Stimulated activated CD4-positive, alpha-beta T cell treated with anti-CD3 and anti-CD28 coated beads, Interleukin-2, amount 100 ng/mL, for 4 hours (primary cell): ENCODE data around the gene IKZF3.
"Not testable (repeated sequence)": the region's sequence is repeated elsewhere in the genome, so short reads cannot be mapped to it uniquely, and the experiment has no call there.

ENCODE experiments used
- DNase-seq: peaks from one replicate; pipeline ENCODE4 v3.0.0-alpha.2; 2020; ENCODE audit warnings: low read depth

Gene IKZF3

DNA sequence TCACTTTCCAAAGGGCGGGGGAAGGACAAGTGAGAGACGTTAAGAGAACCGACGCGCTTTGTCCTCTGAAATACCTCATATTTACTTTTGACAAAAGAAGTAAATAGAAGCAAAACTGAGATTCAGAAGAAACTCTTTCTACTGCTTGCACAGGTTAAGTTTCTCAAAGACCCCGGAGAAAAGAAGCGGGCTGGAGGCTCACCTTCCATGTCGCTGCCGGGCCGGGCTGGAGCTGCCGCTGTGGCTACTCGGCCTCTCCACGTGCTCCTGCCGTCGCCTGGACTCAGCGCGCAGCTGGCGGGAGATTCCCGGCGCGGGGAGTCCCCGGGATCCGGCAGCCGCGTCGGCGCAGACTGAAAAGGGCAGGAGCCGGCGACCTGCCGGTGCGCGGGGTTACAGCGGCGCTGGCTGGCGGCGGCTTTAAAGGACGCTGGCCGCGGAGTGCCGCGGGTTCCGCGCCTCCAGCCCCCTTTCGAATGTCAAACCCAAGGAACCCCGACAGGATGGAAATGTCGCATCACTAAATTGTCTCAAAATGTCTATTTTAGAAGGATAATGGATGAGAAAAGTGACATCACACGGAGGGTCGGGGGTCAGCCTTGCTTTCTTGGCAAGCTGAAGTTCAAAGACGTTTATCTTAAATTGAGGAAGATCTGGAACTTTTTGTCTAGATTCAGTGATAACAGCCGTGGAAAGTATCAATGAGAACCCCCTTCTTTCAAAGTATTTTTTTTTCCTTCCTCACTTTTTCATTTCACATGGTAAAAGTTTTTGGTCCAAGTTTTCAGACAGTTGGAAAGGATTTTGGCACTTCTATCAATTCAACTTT, at the start of gene IKZF3:
IKZF3 (minus strand) TSS at position 395 of the 829 bp plus-strand sequence; CDS start at position 209, 186 bp downstream.
- peak; percentile 68 for DNase-seq

- DNase-seq, result no peak
These were observed 44.8 kb upstream of the IKZF3 start for GRCh38 chr17:39908789-39909352.

DNA sequence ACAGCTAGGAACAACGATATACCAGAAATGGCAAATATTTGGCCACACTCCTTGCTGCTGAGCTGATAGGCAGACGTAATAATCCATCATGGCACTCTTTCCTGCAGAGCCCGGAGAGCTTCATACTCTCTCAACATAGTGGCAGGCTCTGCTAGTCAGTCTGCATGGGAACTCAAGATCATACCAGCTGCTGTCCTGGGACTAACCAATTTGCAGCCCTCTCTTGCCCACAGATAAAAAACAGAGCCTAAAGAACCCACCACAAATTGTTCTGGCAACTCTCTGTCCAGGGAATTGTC, 40.8 kb upstream of the IKZF3 start:
- DNase-seq, result no peak

DNA sequence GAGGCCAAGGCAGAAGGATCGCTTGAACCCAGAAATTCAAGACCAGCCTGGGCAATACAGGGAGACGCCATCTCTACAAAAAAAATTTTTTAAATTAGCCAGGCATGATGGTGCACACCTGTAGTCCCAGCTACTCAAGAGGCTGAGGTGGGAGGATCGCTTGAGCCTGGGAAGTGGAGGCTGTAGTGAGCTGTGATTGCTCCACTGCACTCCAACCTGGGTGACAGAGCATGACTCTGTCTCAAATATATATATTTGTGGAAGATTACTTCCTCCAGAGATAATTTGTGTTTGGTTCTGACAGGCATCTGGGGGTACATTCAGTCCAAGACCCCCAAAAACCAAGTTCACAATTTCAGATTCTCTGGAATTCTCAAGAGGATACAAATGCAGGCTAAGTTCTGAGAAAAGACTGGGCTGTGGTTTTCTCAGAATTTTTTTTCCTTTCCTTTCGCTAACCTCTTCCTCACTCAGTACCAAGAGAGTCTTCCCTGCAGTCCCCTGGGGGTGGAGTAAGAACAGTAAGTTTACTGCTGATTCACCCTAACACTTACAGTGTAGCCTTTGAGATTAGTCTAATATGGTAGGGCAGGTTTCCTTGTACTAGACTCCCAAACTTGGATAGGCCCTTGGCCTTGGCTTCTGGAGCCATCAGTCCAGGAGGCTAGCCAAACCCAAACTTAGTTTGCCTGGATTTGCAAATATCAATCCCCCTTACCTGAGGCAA, 39.2 kb upstream of the IKZF3 start:
- DNase-seq, result no peak

GRCh38 chr17:39902027-39902426, 37.9 kb upstream of the IKZF3 start:
- DNase-seq, result not testable (repeated sequence)

DNA sequence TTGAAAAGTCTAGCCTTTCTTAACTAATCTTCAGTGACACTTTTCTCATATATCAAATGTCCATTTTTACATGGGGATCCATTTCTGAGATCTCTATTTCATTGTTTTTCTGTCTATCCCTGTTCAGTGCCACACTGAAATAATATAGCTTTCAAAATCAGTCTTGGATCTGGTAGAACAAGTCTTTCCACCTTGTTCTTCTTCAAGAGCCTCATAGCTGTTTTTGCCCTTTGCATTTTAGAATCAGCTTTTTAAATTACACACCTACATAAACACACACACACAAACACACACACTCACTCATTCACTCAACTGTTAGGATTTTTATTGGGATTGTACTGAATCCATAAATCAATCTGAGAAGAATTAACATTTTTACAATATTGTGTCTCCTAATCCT, 35.1 kb upstream of the IKZF3 start:
- DNase-seq, result no peak

DNA sequence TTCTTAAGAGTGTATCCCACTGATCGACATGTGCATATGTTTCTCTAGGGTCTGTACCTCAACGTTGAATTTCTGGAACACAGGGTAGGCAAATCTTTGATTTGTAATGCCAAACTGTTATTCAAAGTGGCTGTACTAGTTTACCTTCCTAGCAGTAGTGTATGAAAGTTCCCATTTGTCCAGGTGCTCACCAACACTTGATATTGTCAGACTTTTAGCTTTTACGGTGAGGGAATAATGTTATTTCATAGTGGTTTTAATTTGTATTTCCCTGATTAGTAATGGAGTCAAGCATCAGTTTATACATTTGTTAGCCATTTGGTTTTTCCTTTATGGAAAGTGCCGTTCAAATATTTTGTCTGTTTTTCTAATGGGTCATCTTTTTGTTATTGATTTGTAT, 34.0 kb upstream of the IKZF3 start:
- DNase-seq, result no peak

DNA sequence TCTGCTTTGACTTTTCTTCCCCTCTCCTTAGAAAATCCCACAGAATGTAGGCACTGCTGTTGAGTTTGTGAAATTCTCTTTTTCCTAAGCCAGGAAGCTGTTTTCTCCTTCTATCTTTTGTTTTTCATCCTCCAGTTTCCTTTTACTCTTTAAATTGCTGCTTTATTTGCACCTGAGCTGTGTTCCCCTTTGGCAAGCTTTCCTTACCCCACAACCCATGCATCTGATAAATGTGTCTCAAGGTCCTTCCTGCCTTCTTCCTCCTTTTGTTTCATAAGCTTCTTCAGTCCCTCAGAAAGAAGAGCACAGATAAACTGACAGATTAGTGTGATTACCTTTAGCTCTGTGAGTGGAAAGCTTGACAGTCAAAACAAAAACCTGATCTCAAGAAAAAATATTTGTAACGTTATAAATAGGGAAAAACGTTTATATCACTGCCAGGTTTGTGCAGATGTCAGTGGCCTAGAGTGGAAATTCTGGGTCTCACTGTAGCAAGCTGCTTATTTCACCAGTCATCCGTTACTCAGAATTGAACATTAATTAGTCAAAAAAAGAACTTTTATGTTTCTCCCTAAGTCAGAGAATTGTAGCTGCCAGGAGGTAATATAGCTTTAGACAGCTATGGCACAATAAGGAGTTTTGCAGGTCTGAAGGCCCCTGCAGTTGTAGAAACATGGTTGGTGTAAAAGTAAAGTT, 30.7 kb upstream of the IKZF3 start:
- no peak for DNase-seq

DNA sequence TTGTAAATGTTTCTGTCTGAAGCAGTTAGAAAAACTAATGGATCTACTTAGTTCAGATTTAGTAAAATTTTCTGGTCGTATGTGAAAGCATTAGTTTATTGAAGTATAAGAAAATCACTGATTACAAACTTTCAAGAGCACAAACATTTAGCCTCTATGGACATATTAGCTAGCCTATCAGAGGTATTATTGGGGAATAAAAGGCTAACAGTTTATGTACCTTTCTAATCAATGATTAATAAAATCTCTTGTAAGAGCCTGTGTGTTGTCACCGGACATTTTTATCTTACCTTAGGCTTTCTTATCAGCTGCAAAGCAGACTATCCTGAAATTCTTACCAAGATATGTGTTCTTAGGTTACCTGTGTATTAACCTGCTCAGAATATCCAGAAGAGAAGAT, 25.1 kb upstream of the IKZF3 start:
- DNase-seq, result no peak

DNA sequence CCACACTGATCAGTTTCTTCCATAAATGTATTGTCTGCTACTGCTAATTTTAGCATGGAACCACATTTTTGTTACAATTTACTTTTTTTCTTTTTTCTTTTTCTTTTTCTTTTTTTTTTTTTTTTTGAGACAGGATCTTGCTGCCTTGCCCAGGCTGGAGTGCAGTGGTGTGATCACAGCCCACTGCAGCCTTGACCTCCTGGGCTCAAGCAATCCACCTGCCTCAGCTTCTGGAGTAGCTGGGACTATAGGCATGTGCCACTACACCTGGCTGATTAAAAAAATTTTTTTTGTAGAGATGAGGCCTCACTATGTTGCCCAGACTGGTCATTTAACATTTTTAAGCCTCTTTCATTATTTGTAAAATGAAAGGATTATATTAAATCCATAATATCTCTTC, 23.0 kb upstream of the IKZF3 start:
- DNase-seq, result no peak

DNA sequence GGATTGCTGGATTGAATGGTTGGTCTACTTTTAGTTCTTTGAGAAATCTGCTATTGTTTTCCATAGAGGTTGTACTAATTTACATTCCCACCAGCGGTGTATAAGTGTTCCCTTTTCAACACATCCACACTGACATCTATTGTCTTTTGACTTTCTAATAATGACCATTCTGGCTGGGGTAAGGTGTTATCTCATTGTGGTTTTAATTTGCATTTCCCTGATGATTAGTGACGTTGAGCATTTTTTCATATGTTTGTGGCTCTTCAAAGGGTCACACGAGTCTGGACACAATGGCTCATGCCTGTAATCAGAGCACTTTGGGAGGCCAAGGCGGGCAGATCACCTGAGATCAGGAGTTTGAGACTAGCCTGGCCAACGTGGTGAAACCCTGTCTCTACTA, 22.0 kb upstream of the IKZF3 start:
- DNase-seq, result not testable (repeated sequence)

- DNase-seq, result no peak
These were observed 8.6 kb upstream of the IKZF3 start for GRCh38 chr17:39872751-39873150.

- no peak for DNase-seq
These were observed 7.7 kb upstream of the IKZF3 start for GRCh38 chr17:39871801-39872200.

GRCh38 chr17:39870776-39871175, 6.7 kb upstream of the IKZF3 start:
- no peak for DNase-seq

DNA sequence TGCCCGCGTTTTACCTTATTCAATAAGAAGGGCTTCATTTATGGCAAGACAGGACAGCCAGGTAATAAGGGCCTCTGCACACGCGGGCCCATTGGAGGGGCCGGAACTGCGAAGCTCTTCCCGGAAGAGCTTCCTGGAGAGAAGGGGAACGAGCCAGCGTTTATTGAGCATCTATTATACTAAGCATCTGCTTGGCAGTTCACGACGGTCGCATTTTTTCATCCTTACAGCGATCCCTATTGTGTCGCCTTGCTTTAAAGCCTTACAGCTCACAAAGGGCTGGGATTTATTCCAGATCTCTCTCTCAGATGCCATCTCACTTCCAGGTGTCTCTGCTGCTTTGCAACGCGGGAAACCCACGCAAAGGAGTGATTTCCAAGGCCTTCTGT, 4.4 kb upstream of the IKZF3 start:
- no peak for DNase-seq

DNA sequence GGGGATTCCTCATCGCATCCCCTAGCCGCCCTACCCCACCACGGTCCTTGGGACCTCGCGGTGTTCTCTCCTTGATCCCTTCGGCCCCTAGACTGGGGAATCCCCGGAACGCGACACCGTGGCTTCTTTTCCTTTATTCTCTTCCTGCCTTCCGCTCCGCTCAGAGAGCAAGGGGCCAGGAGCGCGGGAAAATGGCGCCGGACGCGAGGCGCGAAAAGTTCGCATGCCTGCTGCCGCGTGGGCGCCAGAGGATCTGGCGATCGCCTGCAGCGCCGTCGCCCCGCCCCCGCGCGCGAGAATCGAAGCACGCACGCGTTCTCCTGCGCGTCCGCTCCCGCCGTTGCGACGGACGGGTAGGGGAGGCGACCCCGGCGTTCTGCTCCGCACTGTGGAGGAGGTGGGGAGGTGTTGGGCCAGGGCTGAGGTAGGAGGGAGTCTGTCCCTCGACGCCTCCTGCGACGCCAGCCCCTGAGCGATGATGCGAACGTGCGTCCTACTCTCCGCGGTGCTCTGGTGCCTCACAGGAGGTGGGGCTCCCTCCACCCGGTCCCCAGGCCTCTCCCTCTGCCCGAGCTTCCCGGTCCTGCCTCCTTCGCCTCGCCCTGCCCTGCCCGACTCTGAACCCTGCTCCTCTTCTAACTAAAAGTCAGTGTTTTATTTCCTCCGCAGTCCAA, 3.9 kb upstream of the IKZF3 start, which contains the start of gene ZPBP2:
ZPBP2 (plus strand) TSS at position 323 of the 674 bp plus-strand sequence; CDS start at position 476, 153 bp downstream.
- peak; percentile 31 for DNase-seq

- DNase-seq, result peak; percentile 39
These were observed 3.2 kb upstream of the IKZF3 start for GRCh38 chr17:39867084-39867879.

- DNase-seq, result no peak
These were observed 2.1 kb upstream of the IKZF3 start for GRCh38 chr17:39866013-39866730.

DNA sequence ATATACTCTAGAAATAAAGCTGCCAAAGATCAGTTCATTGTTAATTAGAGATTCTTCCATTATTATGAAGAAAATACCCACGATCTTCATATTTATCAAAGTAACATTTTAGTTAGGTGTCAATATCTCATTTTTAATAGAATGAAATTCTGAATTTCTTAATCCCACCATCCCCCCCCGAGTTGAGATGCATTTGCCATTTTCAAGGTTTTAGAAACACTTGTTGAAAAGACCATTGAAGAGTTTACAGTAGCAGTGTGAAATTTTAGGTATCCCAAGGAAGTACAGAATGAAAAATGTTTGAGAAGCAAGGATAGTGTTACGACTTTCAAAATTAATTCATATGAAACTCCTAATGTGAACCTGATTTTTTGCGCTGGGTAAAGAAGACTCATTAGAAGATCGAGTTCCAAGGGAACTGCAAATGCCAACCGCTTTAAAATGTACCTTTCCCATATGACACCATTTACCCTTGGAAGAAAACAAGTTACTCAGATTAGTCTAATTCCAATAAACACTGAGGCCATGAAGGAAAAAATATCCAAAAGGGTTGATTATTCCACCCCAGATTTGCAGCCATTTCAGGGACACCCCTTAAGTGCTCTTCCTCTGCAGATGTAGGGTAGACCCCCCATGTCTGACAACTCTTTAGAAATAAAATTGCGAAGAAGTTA, 731 bp downstream of the IKZF3 start:
- no peak for DNase-seq

DNA sequence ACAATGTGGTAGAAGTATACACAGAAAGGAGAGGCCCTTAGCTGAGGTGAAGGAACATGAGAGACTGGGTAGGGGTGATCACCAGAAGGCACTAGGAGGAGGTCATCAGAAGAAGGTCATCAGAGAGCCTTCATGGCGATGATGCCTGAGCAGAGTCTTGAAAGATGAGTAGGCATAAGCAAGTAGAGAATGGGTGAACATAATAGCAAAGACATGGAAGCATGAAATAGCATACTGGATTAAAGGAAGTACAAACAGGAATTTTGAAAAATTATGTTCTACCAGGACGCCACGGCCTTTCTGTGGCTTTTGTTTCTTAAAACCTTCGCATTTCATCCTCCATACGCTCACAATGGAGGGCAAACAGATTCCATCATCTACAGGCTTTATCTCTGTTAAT, 2.9 kb downstream of the IKZF3 start:
- no peak for DNase-seq
